HEK293T (cell line): ENCODE results near the gene ERG.

Source experiments
- ARNT ChIP-seq: fragments of 450-650 bp; IDR thresholded peaks from 2 replicates; pipeline ENCODE4 v1.6.1; 2017; ENCODE audit warnings: mild to moderate bottlenecking
- CTBP1 ChIP-seq: fragments of 450-650 bp; IDR thresholded peaks from 2 replicates; pipeline ENCODE4 v1.6.1; 2016; ENCODE audit warnings: borderline replicate concordance
- ELF4 ChIP-seq: fragments of 450-650 bp; IDR thresholded peaks from 2 replicates; pipeline ENCODE4 v1.6.1; 2017; ENCODE audit warnings: antibody characterized with exemption
- FOXK2 ChIP-seq: fragments of 450-650 bp; IDR thresholded peaks from 2 replicates; pipeline ENCODE4 v1.6.1; 2016; ENCODE audit warnings: mild to moderate bottlenecking
- HDGF ChIP-seq: fragments of 450-650 bp; IDR thresholded peaks from 2 replicates; pipeline ENCODE4 v1.6.1; 2017; ENCODE audit warnings: antibody characterized with exemption, borderline replicate concordance
- SP1 ChIP-seq: fragments of 450-650 bp; IDR thresholded peaks from 2 replicates; pipeline ENCODE4 v1.6.1; 2017
- SUZ12 ChIP-seq: fragments of 450-650 bp; IDR thresholded peaks from 2 replicates; pipeline ENCODE4 v1.6.1; 2016; ENCODE audit warnings: mild to moderate bottlenecking
- TARDBP ChIP-seq: fragments of 450-650 bp; IDR thresholded peaks from 2 replicates; pipeline ENCODE4 v1.6.1; 2016
- ZNF384 ChIP-seq: fragments of 450-650 bp; IDR thresholded peaks from 2 replicates; pipeline ENCODE4 v1.6.1; 2016
- TF ChIP-seq, protein P1 (sequence below): fragments of 450-650 bp; IDR thresholded peaks from 2 replicates; pipeline ENCODE4 v1.6.1; 2016

DNA sequence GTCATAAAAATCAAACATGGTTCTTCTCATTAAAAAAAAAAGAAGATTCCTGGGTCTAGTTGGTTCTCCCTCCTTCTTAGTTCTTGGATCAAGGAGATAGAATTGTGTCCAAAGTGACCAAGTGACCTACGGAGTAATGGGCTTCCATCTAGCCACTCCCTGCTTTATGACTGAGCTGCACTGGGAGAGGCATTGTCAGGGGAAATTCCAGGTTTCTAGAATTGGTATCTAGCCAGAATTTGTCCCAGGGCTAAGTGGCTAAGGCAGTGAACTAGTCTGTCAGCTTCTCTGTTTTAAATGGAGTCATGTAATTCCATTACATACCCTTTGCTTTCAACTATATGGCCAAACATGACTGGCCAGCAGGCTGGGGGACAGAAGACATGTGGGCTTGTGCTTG, 40.1 kb upstream of the ERG start:
- TF ChIP-seq FOXK2 (no peak), ARNT (no peak), ZNF384 (no peak), SP1 (no peak), SUZ12 (no peak), CTBP1 (no peak), ELF4 (no peak), TARDBP (no peak), HDGF (no peak)
- TF ChIP-seq, protein P1, sequence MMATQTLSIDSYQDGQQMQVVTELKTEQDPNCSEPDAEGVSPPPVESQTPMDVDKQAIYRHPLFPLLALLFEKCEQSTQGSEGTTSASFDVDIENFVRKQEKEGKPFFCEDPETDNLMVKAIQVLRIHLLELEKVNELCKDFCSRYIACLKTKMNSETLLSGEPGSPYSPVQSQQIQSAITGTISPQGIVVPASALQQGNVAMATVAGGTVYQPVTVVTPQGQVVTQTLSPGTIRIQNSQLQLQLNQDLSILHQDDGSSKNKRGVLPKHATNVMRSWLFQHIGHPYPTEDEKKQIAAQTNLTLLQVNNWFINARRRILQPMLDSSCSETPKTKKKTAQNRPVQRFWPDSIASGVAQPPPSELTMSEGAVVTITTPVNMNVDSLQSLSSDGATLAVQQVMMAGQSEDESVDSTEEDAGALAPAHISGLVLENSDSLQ: no peak
